ENCODE measurements around the gene GNAI3. TPM values are rescaled to one million over a fixed set of nuclear protein-coding genes. Genes with fewer than 3 reads are reported as not detected.

Gene GNAI3
- total RNA-seq, 1 experiment from 2014 or later: 12.8 TPM

DNA sequence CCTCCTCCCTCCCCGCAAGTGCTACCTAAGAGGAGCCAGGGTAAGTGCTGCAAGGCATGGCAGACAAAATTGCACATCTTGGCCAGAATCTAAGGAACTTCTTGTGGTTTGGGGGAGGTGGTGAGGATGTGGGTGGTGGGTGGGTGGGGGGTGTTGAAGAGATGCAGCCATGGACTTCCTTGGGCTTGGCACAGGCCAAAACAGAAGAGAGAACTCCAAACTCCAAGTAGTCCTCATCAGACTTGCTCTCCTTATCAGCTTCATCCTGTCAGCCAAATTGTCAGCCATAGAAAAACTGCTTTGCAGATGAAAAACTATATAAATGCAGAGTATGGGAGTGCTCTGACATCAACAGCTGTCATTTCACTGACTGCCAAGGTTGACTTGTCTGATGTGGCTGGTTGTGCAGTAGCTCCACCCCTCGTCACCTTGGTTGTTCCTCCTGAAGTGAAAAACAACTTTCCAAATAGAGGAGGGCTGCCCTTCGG, 46.0 kb upstream of the GNAI3 start:
- no peak overlapping the region for H3K4me3 ChIP-seq (ENCODE audit: low read depth, low read length, poor library complexity, severe bottlenecking)
- POLR2A ChIA-PET (ENCODE audit: low non-redundant PET): no interaction called here

DNA sequence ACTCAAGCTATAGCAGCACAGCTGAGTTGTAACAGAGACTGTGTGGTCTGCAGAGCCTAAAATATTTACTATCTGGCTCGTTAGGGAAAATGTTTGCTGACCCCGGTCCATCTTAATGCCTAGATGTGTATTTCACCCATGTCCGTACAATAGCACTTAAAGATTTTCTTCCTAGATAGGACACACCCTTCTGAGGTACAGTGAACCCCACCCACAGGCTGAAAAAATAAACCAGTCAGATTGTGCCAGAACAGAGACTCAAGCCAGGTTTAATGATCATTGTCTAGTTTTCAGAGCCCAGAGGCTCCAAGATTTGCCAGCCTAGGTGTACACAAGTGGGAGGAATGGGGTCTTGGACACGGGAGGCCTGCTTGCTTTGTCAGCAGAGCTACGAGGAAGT, 44.5 kb upstream of the GNAI3 start:
- Histone ChIP-seq H3K27me3 (replicated peaks; ENCODE audit: insufficient read depth, low read depth, low read length, poor library complexity) (no peaks in the 10 kb centered on the region), H3K27ac (ENCODE audit: low read depth, low read length, poor library complexity, severe bottlenecking) (no peak overlapping the region), H3K4me3 (ENCODE audit: low read depth, low read length, poor library complexity, severe bottlenecking) (no peak overlapping the region), H3K9me3 (ENCODE audit: low read depth, low read length, poor library complexity, severe bottlenecking) (no peaks in the 10 kb centered on the region), H3K4me1 (ENCODE audit: insufficient read depth, low read length, poor library complexity, severe bottlenecking) (no peaks in the 10 kb centered on the region), H3K36me3 (ENCODE audit: insufficient read depth, low read length, poor library complexity, severe bottlenecking) (no peaks in the 10 kb centered on the region)
- TF ChIP-seq, protein P1, sequence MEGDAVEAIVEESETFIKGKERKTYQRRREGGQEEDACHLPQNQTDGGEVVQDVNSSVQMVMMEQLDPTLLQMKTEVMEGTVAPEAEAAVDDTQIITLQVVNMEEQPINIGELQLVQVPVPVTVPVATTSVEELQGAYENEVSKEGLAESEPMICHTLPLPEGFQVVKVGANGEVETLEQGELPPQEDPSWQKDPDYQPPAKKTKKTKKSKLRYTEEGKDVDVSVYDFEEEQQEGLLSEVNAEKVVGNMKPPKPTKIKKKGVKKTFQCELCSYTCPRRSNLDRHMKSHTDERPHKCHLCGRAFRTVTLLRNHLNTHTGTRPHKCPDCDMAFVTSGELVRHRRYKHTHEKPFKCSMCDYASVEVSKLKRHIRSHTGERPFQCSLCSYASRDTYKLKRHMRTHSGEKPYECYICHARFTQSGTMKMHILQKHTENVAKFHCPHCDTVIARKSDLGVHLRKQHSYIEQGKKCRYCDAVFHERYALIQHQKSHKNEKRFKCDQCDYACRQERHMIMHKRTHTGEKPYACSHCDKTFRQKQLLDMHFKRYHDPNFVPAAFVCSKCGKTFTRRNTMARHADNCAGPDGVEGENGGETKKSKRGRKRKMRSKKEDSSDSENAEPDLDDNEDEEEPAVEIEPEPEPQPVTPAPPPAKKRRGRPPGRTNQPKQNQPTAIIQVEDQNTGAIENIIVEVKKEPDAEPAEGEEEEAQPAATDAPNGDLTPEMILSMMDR (conservative IDR thresholded peaks at IDR 0.05; ENCODE audit: low read depth, low read length): no peak
- no peak for TF ChIP-seq EZH2 (IDR thresholded peaks at IDR 0.05; ENCODE audit: borderline replicate concordance, low read depth, low read length, poor library complexity, severe bottlenecking)
- no TSS peak for BruUV-seq (replicated peaks)
- DNase-seq (ENCODE audit: low spot score): no peak
- intact Hi-C loops (cut with micrococcal nuclease; ENCODE audit: unreplicated experiment): no loop called here
- CTCF ChIA-PET: no interaction called here
- POLR2A ChIA-PET (ENCODE audit: low non-redundant PET): no interaction called here

More for the DNA sequence above, 46.0 kb upstream of the GNAI3 start:
- BruUV-seq (replicated peaks): no TSS peak
- H3K9me3 ChIP-seq (ENCODE audit: low read depth, low read length, poor library complexity, severe bottlenecking): no peaks in the 10 kb centered on the region
- no peaks in the 10 kb centered on the region for H3K4me1 ChIP-seq (ENCODE audit: insufficient read depth, low read length, poor library complexity, severe bottlenecking)
- H3K27ac ChIP-seq (ENCODE audit: low read depth, low read length, poor library complexity, severe bottlenecking): no peak overlapping the region
- CTCF ChIA-PET: no interaction called here
- no peak for TF ChIP-seq EZH2 (IDR thresholded peaks at IDR 0.05; ENCODE audit: borderline replicate concordance, low read depth, low read length, poor library complexity, severe bottlenecking)
- TF ChIP-seq, protein P1 (conservative IDR thresholded peaks at IDR 0.05; ENCODE audit: low read depth, low read length): no peak
- H3K36me3 ChIP-seq (ENCODE audit: insufficient read depth, low read length, poor library complexity, severe bottlenecking): no peaks in the 10 kb centered on the region
- intact Hi-C loops (cut with micrococcal nuclease; ENCODE audit: unreplicated experiment): no loop called here
- DNase-seq (ENCODE audit: low spot score): no peak
- H3K27me3 ChIP-seq (replicated peaks; ENCODE audit: insufficient read depth, low read depth, low read length, poor library complexity): no peaks in the 10 kb centered on the region

- ChIA-PET POLR2A (ENCODE audit: low non-redundant PET) (no interaction called here), CTCF (no interaction called here)
- Histone ChIP-seq H3K9me3 (ENCODE audit: low read depth, low read length, poor library complexity, severe bottlenecking) (no peaks in the 10 kb centered on the region), H3K36me3 (ENCODE audit: insufficient read depth, low read length, poor library complexity, severe bottlenecking) (no peaks in the 10 kb centered on the region), H3K4me1 (ENCODE audit: insufficient read depth, low read length, poor library complexity, severe bottlenecking) (peaks cover 1% of the 10 kb centered on the region), H3K27me3 (replicated peaks; ENCODE audit: insufficient read depth, low read depth, low read length, poor library complexity) (no peaks in the 10 kb centered on the region), H3K27ac (ENCODE audit: low read depth, low read length, poor library complexity, severe bottlenecking) (no peak overlapping the region), H3K4me3 (ENCODE audit: low read depth, low read length, poor library complexity, severe bottlenecking) (no peak overlapping the region)
- intact Hi-C loops (cut with micrococcal nuclease; ENCODE audit: unreplicated experiment): no loop called here
- no TSS peak for BruUV-seq (replicated peaks)
- no peak for TF ChIP-seq EZH2 (IDR thresholded peaks at IDR 0.05; ENCODE audit: borderline replicate concordance, low read depth, low read length, poor library complexity, severe bottlenecking)
- TF ChIP-seq, protein P1 (conservative IDR thresholded peaks at IDR 0.05; ENCODE audit: low read depth, low read length): no peak
- DNase-seq (ENCODE audit: low spot score): no peak
Observed at GRCh38 chr1:109504974-109505373, 43.4 kb upstream of the GNAI3 start.
